PFSK-1 (cell line): ENCODE data around the gene TMEM170B.

Experiments used
- FOXP2 ChIP-seq: optimal IDR thresholded peaks from 2 replicates; pipeline ENCODE3; 2011; ENCODE audit warnings: borderline replicate concordance, control low read depth, inconsistent platforms; ENCODE audit not compliant: insufficient read depth; ENCODE audit errors: extremely low read length, extremely low read depth
- POLR2AphosphoS5 ChIP-seq: IDR thresholded peaks from 2 replicates; pipeline ENCODE4 v1.6.1; 2012; ENCODE audit warnings: low read depth, mild to moderate bottlenecking, control low read depth, low read length, moderate library complexity
- REST ChIP-seq, 2 experiments: IDR thresholded peaks; 2 replicates each; pipeline versions ENCODE4 v1.6.1 to v1.8.0; 2011 to 2012; ENCODE audit warnings: low read depth in 2 of 2, low read length in 2 of 2, control low read depth in 1 of 2, inconsistent platforms in 1 of 2, mild to moderate bottlenecking in 1 of 2, moderate library complexity in 1 of 2; ENCODE audit not compliant: insufficient read depth in 1 of 2
- SIN3A ChIP-seq: IDR thresholded peaks from 2 replicates; pipeline ENCODE4 v1.6.1; 2012; ENCODE audit warnings: mild to moderate bottlenecking, low read length, moderate library complexity, borderline replicate concordance; ENCODE audit not compliant: insufficient read depth
- TAF1 ChIP-seq: IDR thresholded peaks from 2 replicates; pipeline ENCODE4 v1.6.1; 2012; ENCODE audit warnings: low read length, control low read depth, borderline replicate concordance; ENCODE audit not compliant: insufficient read depth

Gene TMEM170B

GRCh38 chr6:11538819-11539468, 1.4 kb downstream of the TMEM170B start:
- TF ChIP-seq POLR2AphosphoS5 (no peak), TAF1 (no peak), SIN3A (no peak), FOXP2 (no peak), REST (IDR thresholded peaks at IDR 0.05; ENCODE audit: insufficient read depth in 1 of 2, low read depth in 2 of 2, low read length in 2 of 2) (no peak)

- TF ChIP-seq SIN3A: no peak
- TF ChIP-seq POLR2AphosphoS5: no peak
- TF ChIP-seq REST (IDR thresholded peaks at IDR 0.05; ENCODE audit: insufficient read depth in 1 of 2, low read depth in 2 of 2, low read length in 2 of 2): no peak
- TF ChIP-seq FOXP2: no peak
- no peak for TF ChIP-seq TAF1
Measured at GRCh38 chr6:11542863-11543262, 5.3 kb downstream of the TMEM170B start.

GRCh38 chr6:11543919-11544518, 6.5 kb downstream of the TMEM170B start:
- TF ChIP-seq REST (IDR thresholded peaks at IDR 0.05; ENCODE audit: insufficient read depth in 1 of 2, low read depth in 2 of 2, low read length in 2 of 2) (no peak), FOXP2 (no peak), TAF1 (no peak), POLR2AphosphoS5 (no peak), SIN3A (no peak)

GRCh38 chr6:11551053-11551452, 13.5 kb downstream of the TMEM170B start:
- no peak for TF ChIP-seq SIN3A
- no peak for TF ChIP-seq REST (IDR thresholded peaks at IDR 0.05; ENCODE audit: insufficient read depth in 1 of 2, low read depth in 2 of 2, low read length in 2 of 2)
- TF ChIP-seq POLR2AphosphoS5: no peak
- no peak for TF ChIP-seq FOXP2
- no peak for TF ChIP-seq TAF1
